ENCODE measurements around the gene ANKRD45.
"Not testable (repeated sequence)": the region's sequence is repeated elsewhere in the genome, so short reads cannot be mapped to it uniquely, and the experiment has no call there.

The ANKRD45 gene

GRCh38 chr1:173563846-173564245 is 105.8 kb downstream of the ANKRD45 start:
- H3K4me1 Mint-ChIP-seq; H3K27ac Mint-ChIP-seq; DNase-seq (ENCODE audit: low spot score in 2 of 2); H3K4me3 Mint-ChIP-seq; ATAC-seq; H3K36me3 Mint-ChIP-seq: not testable (repeated sequence)
- H3K9me3 Mint-ChIP-seq, result peaks cover 16% of the 10 kb centered on the region

DNA sequence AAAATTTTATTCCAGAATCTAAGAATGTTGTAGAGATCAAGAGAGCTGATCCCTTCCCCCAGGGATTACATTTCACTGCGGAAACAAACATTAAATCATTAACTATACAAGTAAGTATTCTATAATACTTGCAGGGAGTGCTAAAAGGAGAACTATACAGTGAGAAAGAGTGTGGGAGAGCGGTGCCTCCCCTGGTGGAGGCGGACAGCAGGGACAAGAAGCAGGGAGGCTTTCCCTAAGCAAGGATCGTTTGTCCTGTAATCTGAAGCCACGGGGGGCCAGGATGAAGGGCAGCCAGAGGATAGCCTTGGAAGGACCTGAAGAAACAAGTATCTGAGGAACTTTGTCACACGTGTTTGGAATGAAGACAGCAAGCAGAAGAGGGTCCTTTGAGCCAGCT is 106.8 kb downstream of the ANKRD45 start:
- no peaks in the 10 kb centered on the region for H3K4me1 Mint-ChIP-seq
- no peak overlapping the region for H3K27ac Mint-ChIP-seq
- DNase-seq (ENCODE audit: low spot score in 2 of 2) (no peak), ATAC-seq (no peak)
- peaks cover 14% of the 10 kb centered on the region for H3K9me3 Mint-ChIP-seq
- no peak overlapping the region for H3K4me3 Mint-ChIP-seq
- no peaks in the 10 kb centered on the region for H3K36me3 Mint-ChIP-seq

GRCh38 chr1:173561263-173561662 is 108.4 kb downstream of the ANKRD45 start:
- ATAC-seq (no peak), DNase-seq (ENCODE audit: low spot score in 2 of 2) (no peak)
- Mint-ChIP-seq H3K4me3 (no peak overlapping the region), H3K36me3 (no peaks in the 10 kb centered on the region), H3K4me1 (no peaks in the 10 kb centered on the region), H3K27ac (no peak overlapping the region), H3K9me3 (peaks cover 4% of the 10 kb centered on the region)

- no peaks in the 10 kb centered on the region for H3K36me3 Mint-ChIP-seq
Measured at GRCh38 chr1:173560285-173560880, 109.3 kb downstream of the ANKRD45 start.

More at GRCh38 chr1:173560285-173560880, 109.3 kb downstream of the ANKRD45 start:
- H3K4me1 Mint-ChIP-seq, result no peaks in the 10 kb centered on the region
- peaks cover 2% of the 10 kb centered on the region for H3K9me3 Mint-ChIP-seq
- no peak for DNase-seq (ENCODE audit: low spot score in 2 of 2)
- H3K4me3 Mint-ChIP-seq, result no peak overlapping the region
- H3K27ac Mint-ChIP-seq, result no peak overlapping the region
- ATAC-seq, result no peak

Measured in stimulated activated effector memory CD8-positive, alpha-beta T cell treated with anti-CD3 and anti-CD28 coated beads, Interleukin-12 subunit alpha, Interleukin-12 subunit beta, amount 100 ng/mL, for 72 hours (primary cell).